NCI-H1694 treated with DMSO at 0.1 percent for 48 hours (cell line): ENCODE results near the gene ZBTB8A.
"Not testable (repeated sequence)": the region's sequence is repeated elsewhere in the genome, so short reads cannot be mapped to it uniquely, and the experiment has no call there.

Experiments
- DNase-seq: peaks from one replicate; lab custom pipeline; 2025; lab: John Stamatoyannopoulos, UW

Gene ZBTB8A

GRCh38 chr1:32619701-32620485 lies 80.7 kb downstream of the ZBTB8A start:
- DNase-seq: peak; percentile 13

DNA sequence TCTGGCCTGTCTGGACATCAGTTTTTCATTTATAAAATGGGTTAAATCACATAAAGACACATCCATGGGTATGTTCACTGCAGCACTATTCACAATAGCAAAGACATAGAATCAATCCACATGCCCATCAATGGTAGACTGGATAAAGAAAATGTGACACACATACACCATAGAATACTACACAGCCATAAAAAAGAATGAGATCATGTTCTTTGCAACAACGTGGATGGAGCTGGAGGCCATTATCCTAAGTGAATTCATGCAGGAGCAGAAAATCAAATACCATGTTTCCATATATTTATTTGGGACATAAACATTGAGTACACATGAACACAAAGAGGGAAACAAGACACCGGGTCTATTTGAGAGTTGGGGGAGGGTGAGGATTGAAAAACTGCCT lies 83.0 kb downstream of the ZBTB8A start:
- no peak for DNase-seq

DNA sequence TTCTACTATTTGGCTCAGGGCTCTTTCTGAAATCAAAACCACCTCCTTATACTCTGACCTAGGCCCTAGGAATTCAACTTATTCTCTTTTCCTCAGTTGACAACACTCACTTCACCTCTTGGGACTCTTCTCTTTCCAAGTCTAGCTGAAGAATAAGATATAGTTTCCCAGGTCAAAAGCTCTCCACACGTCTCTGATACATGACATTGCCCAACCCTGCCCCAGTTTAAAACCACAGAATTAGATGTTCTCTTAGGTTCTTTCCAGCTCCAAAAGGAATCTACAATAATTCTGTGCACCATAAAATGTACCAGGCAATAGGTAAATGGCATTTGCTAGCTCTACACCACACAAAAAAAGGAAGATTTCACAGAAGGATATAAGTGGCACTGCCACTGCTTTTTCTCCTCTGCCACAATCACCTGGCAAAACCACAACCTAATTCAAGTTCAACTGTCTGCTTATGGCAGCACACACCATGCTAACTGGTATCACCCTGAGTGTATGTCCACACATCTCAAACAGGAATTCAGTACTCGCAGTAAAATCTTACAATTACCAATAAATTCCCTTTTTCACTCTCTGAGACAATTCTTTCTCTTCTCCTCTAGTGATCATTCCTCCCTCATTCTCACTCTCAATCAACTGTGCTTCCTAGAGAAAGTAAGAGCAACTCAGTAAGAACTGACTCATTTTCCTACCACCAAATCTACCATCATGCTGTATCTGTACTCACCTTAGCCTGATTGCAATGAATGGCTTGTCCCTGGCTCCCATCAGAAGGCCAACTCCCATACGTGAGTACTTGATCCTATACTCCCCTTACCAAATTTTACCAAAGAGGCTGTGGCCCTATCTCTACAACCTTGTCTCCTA lies 83.8 kb downstream of the ZBTB8A start:
- DNase-seq: no peak

GRCh38 chr1:32623775-32624174 lies 84.5 kb downstream of the ZBTB8A start:
- DNase-seq: no peak

- no peak for DNase-seq
Observed at GRCh38 chr1:32626176-32626575, 86.9 kb downstream of the ZBTB8A start.

DNA sequence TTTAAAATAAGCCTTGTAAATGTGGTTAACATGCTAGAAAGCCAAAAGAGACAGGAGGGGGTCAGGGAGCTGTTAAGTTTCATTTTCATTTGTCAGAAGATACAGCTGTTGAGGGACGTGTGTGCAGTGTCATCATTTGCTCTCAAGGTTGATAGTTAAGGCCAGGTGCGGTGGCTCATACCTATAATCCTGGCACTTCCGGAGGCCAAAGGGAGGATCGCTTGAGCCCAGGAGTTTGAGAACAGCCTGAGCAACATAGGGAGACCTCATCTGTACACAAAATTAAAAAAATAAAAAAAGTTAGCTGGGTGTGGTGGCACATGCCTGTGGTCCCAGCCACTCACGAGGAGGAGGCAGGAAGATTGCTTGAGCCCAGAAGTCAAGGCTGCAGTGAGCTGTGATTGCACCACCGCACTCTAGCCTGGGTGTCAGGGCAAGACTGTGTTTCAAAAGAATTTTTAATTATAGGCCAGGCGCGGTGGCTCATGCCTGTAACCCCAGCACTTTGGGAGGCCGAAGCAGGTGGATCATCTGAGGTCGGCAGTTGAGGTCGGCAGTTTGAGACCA lies 88.5 kb downstream of the ZBTB8A start:
- DNase-seq: no peak

GRCh38 chr1:32630173-32630572 lies 90.9 kb downstream of the ZBTB8A start:
- not testable (repeated sequence) for DNase-seq

- DNase-seq: no peak
Observed at GRCh38 chr1:32632829-32633228, 93.6 kb downstream of the ZBTB8A start.

GRCh38 chr1:32635508-32636277 lies 96.5 kb downstream of the ZBTB8A start:
- no peak for DNase-seq

DNA sequence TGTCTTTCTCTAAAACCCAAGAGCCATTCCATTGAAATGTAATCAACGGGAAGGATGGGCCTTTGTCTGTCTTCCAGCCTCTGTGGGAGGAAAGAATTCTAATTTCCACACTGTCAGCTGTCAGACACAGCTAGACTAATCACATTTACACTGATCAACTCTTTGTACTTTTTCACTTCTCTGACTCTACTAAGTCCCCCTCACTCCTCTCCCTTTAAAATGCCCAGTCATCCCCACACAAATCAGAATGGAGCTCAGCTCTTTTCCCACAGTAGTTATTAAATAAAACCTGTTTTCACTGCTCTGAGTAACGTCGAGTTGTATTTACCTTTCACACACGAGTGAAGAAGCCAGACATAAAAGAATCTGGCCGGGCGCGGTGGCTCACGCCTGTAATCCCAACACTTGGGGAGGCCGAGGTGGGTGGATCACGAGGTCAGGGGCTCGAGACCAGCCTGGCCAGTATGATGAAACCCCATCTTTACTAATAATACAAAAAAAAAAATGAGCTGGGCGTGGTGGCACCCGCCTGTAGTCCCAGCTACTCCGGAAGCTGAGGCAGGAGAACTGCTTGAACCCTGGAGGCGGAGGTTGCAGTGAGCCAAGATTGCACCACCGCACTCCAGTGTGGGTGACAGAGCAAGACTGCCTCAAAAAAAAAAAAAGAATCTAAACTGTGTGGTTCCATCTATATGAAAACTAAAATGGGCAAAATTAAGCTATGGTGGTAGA lies 97.9 kb downstream of the ZBTB8A start:
- no peak for DNase-seq

DNA sequence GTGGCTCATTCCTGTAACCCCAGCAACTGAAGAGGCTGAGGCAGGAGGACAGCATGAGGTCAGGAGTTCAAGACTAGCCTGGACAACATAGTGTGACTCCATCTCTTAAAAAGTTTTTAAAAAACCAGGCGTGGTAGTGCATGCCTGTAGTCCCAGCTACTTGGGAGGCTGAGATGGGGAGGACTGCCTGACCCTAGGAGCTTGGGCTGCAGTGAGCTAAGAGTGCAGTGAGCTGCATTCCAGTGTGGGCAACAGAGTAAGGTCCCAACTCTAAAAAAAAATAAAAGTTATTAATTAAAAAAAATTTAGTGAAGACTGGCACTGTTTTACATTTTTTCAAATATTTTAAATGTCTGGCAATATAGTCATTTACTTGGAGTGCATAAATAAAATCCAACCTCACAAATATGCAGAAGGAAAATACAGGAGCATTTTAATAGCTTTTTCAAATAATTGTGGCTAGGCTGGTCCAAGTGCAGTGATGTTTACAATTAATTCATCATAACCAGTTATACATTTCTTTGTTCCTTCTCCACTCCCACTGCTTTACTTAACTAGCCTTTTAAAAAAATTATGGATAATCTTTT lies 100.4 kb downstream of the ZBTB8A start:
- DNase-seq: no peak

- DNase-seq: not testable (repeated sequence)
Observed at GRCh38 chr1:32642292-32642827, 103.1 kb downstream of the ZBTB8A start.

DNA sequence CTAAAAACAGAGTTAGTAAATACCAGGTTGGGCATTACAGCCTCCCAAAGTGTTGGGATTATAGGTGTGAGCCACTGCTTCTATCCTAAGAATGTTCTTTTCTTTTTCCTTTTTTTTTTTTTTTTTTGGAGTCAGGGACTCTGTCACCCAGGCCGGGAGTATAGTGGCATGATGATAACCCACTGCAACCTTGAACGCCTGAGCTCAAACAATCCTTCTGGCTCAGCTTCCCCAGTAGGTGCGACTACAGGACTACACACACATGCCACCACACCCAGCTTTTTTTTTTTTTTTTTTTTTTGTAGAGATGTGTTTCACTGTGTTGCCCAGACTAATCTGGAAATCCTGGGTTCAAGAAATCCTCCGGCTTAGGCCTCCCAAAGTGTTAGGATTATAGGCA lies 105.2 kb downstream of the ZBTB8A start:
- DNase-seq: no peak

DNA sequence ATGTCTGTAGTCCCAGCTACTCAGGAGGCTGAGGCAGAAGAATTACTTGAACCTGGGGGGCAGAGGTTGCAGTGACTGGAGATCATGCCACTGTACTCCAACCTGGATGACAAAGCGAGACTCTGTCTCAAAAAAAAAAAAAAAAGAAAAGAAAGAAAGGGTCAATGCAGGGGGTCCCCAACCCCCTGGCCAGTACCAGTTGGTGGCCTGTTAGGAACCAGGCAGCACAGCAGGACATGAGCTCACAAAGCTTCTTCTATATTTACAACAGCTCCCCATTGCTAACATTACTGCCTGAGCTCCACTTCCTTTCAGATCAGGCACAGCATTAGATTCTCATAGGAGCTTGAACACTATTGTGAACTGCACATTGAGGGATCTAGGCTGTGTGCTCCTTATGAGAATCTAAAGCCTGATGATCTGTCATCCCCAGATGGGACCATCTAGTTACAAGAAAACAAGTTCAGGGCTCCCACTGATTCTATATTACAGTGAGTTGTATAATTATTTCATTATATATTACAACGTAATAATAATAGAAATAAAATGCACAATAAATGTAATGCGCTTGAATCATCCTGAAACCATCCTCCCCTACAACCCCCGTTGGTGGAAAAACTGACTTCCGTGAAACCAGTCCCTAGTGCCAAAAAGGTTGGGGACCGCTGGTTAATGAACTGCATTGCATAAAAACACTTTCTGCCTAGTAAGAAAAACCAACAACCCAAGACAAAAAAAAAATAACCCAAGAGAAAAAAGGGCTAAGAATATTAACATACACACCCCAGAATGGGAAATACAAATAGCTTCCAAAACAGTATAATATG lies 108.3 kb downstream of the ZBTB8A start:
- DNase-seq: no peak

GRCh38 chr1:32650248-32650751 lies 111.1 kb downstream of the ZBTB8A start, which contains the start of gene ZBTB8OS:
TSS of gene ZBTB8OS (minus strand) at chr1:32650550. CDS start at chr1:32650529, 21 bp downstream.
- DNase-seq: peak; percentile 88

DNA sequence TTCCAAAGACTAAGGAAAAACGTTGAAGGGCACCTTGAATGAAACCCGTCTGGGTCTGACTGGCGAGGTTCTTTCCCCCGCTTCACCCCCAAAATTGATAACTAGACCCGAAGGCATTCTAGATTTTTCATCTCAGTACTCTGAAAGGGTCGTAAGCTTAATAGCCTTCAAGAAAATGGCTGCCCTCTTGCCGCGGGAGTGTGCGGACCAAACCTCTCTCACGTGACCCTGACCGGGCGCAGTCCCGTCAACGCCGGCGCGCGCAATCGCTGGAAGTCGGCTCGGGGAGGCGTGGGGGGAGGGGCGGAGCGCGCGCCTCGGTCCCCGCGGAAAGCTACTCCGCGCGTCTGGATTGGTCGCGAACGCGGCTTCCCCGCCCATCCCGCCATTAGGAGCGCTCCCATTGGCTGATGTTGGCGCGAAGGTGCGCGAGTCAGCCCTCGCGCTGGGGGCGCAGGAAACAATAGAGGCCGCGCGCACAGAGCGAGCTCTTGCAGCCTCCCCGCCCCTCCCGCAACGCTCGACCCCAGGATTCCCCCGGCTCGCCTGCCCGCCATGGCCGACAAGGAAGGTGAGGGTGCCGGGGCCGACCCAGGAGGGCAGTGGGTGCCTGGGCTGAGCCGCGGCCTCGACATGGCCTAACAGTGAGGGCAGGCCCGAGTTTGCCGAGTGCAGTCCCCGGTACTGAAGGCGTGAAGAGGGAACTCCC lies 111.7 kb downstream of the ZBTB8A start, which contains the start of gene RBBP4:
TSS of gene RBBP4 (plus strand) at position 457 of the 709 bp plus-strand sequence. CDS start at position 556, 99 bp downstream.
- peak; percentile 89 for DNase-seq

- no peak for DNase-seq
Observed at GRCh38 chr1:32651461-32652073, 112.3 kb downstream of the ZBTB8A start.
